Limb (tissue), 2 donors: ENCODE measurements around the gene UTF1.

ENCODE experiments used
- DNase-seq, 2 donors: peaks; one replicate each; pipeline ENCODE4 v3.0.0-alpha.2; 2016; ENCODE audit errors: extremely low spot score in 2 of 2

The UTF1 gene, protein sequence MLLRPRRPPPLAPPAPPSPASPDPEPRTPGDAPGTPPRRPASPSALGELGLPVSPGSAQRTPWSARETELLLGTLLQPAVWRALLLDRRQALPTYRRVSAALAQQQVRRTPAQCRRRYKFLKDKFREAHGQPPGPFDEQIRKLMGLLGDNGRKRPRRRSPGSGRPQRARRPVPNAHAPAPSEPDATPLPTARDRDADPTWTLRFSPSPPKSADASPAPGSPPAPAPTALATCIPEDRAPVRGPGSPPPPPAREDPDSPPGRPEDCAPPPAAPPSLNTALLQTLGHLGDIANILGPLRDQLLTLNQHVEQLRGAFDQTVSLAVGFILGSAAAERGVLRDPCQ

DNA sequence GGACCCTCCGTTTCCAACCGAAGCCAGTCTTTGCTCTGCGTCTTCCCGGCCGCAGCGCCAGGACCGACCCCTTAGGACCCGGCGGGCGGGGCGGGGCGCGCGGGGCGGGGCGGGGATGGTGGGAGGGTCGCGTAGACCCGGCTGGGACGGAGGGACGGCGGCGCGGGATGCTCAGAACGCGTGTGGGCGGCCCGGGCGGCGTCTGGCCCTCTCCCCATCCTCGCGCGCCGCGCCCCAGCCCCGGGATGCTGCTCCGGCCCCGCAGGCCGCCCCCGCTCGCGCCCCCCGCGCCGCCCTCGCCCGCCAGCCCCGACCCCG, at the start of gene UTF1:
Gene UTF1 (plus strand): TSS at position 174 of the 318 bp plus-strand sequence. CDS start 72 bp downstream, at position 246.
- DNase-seq: no peak

DNA sequence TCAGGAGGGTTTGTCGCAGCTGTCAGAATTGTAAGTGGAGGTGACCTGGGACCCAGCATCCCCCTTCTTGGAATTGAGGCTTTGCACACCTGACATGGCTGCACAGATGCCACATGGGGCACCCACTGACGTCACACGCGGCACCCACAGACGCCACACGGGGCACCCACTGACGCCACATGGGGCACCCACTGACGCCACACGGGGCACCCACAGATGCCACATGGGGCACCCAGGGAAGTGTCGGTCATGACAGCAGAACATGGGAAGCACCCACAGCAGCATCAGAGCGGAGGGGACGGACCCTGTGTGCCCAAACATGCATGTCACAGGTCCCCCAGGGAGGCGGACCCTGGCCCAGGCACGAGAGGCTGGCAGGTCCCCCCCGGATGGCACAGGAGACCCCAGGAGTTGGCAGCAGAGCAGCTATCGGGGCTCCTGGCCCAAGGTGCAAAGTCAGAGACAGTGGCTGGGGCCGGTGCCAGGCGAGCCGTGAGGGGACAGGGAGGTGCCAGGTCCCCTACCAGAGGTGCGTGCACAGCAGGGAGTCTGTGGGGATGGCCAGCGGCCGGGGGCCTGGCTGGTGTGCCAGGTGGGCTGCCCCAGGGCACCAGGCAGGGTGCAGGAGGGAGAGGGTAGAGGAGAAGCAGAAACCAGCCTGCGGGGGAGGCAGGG, 48.9 kb upstream of the UTF1 start:
- DNase-seq: no peak

DNA sequence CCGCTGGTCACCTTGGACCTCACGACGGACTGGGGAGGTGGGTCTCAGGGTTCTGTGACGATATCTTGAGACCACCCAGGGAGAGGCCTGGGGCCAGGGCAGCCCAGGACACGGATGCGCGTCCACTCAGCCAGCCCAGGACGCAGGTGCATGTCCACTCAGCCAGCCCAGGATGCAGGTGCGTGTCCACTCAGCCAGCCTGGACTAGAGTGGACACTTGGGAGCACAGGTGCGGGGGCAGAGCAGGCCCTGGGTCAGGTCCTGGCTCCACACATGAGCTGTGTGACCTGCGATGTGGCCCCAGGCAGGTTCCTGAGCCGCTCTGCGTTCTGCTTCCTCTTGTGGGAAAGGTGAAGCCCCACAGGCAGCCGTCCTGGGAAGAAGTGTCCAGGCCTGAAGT, 47.8 kb upstream of the UTF1 start:
- DNase-seq: no peak

DNA sequence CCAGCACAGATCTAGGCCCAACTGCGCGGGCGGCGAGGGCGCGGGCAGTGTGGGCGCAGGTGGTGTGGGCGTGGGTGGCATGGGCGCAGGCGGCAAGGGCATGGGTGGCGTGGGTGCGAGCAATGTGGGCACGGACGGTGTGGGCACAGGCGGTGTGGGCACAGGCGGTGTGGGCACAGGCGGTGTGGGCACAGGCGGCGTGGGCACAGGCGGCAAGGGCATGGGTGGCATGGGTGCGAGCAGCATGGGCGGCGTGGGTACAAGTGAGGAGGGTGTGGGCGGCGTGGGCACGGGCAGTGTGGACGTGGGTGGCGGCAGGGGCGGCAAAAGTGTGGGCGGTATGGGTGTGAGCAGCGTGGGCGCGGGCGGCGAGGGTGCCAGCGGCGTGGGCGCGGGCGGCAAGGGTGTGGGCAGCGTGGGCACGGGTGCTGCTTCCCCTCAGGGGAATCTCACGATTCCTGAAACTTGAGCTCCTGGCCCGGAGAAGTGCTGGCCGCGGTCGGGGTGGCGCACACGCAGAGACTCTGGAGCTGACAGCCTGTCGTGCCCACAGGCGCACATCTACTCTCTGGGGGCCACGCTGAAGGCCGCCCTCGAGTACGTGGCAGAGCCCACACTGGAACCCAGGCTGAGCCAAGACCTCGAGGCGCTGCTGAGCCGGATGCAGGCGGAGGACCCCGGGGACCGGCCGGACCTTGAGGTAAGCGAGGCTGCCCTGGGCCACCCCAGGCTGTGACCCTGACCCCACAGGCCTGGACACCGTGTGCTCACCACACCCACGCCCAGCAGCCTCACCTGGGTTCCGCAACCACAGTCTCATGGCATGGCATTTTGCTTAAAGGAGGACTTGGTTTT, 47.0 kb upstream of the UTF1 start:
- DNase-seq: no peak

DNA sequence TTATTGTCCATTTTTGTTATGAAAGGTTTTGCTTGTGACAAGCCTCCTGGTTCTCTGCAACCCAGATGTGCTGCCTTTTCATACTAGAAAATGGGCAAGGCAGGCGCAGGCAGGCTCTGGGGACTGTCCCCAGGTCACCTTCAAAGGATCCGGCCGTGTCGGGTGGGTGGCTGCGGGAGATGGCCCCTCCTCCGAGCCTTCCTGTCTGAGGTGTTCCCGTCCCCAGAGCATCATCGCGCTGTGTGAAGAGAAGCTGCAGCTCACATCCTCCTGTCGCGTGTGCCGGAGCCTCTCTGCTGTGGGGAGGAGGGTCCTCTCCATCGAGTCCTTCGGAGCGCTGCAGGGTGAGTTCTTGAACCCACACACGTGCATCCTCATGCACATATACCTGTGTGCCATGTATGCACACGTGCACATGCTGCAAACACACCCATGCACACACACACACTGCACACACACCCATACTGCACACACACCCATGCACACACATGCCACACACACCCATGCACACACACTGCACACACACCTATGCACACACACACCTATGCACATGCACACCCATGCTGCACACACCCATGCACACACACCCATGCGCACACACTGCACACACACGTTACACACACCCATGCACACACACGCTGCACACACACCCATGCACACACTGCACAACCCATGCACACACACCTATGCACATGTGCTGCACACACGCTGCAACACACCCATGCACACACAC, 46.2 kb upstream of the UTF1 start:
- no peak for DNase-seq

DNA sequence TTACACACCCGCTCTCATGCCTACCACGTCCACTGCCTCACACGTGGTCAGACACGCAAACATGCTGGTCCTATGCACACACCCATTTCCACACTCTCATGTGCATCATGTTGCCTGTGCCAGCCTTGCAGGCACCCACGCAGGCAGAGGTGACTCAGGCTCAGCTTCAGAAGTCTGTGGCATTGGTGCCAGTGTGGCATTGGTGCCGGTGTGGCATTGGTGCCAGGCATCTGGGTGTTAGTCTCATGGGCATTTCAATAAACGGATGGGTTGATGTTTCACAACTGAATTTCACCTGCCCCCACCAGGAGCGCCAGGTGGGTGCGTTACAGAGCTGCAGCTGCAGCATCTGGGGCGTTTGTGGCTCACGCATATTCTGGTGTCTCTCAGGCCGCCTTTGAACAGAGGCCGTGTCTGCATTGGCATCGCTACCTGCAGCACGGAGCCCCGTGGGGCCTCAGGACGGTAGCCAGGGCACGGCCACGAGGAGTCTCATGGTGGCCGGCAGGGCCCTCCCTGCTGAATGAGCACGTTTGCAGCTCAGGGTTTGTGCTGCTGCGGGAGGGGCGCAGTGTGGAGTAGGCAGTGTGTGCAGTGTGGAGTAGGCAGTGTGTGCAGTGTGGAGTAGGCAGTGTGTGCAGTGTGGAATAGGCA, 45.3 kb upstream of the UTF1 start:
- no peak for DNase-seq

DNA sequence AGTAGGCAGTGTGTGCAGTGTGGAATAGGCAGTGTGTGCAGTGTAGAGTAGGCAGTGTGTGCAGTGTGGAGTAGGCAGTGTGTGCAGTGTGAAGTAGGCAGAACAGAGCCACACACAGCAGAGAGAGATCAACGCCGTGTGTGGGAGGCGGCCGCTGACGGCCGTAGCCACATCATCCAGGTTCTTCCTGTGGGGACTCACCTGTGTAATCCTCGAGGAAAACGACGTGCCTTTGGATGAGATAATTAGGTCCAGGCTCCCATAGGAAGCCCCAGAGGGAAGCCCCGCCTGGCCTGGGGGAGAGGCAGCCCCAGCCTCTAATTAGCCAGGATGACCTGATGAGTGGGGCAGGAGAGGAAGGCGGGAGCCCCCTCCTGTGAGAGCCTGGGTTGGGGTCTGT, 44.6 kb upstream of the UTF1 start:
- no peak for DNase-seq

DNA sequence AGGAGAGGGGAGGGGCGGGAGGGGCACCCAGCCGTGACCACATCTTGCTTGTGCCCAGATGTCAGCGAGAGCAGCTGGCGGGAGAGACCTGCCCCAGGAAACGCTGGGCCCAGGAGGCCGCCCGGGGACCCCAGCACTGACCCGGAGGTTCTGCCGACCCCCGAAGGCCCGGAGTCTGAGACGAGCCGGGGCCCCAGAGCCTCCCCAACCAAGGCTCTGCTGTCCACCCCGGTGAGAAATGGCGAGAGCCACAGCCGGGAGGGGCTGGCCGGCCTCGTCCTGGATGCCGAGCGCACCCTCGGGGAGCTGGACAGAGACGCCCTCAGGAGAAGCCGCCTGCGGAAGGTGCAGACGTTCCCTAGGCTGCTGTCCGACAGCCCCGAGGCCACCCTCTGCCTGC, 44.1 kb upstream of the UTF1 start:
- DNase-seq: peak in 1 of 2 donors; percentile 29

DNA sequence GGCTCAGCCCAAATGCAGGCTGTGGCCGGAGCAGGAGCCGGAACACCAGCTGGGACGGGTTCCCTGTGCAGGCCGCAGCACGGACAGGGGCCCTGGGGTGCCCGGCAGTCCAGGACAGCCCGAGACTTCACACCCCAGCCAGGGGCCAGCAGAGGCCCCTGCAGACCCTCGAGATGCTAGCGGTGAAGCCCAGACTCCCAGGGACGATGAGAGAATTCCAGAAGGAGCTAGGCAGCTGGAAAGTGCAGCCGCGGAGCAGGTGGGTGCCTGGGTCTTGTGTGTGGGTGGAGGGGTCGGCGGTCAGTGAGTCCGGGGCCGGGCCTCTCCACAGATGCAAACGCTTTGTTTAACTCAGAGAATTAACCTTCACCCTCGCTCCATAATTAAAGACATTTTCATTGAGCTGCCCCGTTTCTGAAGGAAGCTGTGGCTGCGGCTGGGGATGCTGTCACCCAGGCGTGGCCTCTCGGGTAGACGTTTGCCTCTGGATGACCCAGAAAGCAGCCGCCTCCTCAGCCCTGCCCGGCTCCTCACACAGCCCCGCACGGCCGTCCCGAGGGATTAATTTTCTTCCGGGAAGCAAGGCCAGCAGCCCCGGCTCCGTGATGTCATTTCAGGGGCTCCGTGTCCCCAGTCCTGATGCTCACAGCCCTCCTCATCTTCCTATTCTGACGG, 43.5 kb upstream of the UTF1 start:
- no peak for DNase-seq

DNA sequence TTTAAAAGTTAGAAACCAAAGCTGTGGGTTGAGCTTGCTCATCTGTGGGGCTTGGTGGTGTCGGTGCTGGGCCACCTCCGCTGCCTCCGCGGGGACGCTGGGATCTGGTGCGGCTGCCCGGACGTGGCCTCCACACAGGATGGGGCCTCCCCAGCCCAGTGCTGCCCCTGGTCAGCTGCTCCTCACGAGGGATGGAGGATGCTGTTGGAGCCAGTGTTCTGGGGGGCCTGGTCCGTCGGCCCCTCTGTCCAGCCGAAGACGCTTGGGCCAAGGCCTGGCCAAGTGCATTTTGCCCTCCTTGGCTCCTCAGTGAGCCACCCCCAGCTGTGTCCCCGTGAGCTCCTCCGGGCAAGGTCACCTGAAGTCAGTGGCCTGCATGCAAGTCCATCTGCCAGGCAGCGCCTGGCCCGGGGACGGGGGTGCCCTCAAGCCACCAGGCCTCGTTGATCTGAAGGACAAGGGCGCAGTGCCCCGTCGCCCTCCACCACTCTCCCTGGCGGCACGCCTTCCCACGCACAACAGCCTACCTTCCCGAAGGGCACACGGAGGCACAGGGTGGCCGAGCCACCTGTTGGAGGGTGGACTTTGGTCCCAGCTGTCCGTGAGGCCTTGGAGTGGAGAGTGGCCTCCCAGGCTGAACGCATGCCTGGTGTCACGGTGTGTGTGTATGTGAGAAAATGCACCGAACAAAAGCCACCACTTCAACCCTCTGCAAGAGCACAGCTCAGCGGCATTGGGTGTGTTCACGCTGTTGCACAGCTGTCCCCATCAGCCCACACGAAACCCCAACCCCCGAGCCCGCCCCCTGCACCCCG, 42.7 kb upstream of the UTF1 start:
- no peak for DNase-seq

DNA sequence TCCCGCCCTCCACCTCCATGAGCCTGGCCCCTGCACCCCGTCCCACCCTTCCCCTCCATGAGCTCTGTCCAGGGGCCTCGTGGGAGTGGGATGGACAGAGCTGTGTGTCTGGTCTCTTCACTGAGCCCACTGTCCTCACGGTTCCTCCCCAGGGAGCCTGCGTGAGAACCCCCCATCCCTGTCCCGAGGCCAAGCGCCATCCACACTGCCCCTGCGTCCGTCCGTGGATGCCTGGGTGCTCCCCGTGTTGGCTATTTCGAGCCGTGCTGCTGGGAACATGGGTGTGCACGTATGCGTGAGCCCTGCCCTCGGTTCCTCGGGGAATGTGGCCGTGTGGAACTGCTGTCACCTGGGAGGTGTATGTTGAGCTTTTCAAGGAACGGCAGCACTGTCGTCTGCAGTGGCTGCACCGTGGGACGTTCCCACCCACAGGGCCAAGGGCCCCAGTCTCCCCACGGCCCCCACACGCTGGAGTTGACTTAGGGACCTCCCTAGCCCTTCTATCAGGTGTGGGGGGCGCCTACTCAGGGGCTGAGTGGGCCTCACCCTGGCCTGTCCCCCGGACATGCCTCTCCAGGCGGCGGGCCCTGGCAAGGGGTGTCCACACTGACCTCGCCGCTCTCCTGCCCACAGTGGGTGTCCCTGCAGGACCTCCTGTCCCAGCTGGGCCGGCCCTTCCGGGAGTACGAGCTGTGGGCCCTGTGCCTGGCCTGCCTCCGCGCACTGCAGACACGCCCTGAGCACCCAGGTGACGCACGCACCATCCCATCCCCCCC, 41.9 kb upstream of the UTF1 start:
- no peak for DNase-seq

DNA sequence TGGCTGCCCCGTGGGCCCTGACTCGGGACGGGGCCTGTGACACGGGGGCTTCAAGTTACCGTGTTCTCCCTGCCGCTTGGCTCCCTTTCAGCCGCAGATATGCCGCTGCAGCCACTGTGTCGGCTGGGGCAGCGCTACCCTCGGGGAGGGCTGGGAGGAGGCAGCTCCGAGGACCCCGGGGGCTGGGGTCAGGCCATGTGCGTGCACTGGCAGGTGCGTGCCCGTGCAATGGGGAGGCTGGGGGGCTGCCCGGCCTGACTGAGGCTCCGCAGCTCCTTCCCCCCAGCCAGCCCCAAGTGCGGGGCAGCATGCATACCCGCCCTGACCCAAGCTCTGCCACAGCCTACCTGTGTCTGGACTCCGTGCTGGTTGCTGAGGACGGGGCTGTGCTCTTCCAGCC, 40.8 kb upstream of the UTF1 start:
- DNase-seq: no peak

DNA sequence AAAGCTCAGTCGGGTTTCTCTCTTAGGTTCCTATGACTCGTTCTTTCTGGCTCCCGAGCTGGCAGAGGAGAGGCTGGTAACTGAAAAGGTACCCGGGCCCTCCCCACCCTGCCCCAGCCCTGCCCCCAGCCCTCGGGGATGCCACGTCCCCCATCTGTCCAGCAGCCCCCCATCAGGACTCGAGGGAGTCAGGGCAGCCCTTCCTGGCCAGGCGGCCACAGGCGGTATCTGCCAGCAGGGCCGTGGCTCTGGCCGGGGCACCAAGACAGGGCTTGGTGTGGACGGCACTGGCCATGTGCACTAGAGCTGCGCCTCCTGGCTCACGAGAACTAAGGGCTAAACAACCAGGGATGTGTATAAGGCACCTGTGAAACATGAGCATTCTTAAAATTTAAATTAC, 40.3 kb upstream of the UTF1 start:
- no peak for DNase-seq

DNA sequence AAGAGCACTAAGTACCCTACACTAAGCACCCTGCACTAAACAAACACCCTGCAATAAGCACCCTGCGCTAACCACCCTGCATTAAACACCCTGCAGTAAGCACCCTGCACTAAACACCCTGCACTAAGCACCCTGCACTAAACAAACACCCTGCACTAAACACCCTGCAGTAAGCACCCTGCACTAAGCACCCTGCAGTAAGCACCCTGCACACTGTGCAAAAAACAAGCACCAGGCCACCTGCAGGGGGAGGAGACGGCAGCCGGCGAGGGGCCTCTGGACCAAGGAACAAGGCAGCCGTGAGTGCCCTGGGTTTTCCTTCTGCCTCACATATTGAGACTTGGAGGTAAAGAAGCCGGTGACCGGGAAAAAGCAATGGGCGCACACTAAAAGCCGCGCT, 39.8 kb upstream of the UTF1 start:
- DNase-seq: no peak

DNA sequence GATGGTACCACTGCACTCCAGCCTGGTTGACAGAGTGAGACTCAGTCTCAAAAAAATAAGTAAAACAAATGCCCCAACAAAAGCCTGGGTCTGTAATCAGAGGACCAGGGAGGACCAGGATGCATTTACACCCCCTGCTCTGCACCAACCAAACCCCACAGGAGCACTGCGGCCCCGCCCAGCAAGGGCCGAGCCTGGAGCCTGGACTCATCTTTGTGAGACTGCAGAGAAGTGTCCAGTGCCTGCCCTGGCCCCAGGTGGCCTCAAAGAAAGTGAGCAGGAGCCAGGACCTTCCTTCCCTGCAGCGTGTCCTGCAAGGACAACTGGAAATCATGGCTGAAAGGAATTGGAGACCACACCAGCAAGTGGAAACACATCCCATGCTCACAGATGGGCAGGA, 38.4 kb upstream of the UTF1 start:
- no peak for DNase-seq

DNA sequence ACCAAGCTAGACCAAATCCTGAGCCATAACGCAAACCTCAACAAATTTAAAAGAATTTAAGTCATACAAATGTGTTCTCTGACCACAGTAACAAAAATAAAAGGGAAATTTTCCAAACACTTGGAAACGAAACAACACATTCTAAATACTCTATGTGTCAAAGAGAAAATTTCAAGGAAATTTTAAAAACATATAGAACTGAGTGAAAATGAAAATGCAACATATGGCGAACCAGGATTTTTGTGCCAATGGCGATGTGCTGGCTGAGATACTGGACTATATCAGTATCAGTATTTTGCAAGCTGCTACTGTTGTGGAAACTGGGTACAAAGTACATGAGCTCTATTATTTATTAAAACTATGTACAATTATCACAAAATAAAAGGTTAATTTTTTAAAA, 35.9 kb upstream of the UTF1 start:
- no peak for DNase-seq

DNA sequence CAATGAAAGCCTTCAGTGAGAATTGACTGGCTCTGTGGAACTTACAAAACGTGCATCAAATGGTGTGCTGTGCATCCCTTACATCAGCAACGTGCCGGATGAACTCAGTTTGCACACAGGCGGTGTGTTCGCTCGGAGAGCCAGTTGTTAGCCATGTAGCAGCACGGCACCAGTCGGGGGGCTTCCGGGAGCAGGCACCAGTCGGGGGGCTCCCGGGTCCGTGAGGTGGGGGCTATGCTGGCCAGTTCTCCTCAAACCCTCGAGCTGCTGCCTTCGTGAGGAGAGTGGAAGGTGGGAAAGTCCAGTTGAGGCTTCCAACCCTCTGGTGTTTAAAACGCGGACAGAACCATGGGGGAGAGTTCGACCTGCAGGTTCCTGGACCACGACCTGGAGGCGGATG, 34.9 kb upstream of the UTF1 start:
- no peak for DNase-seq

DNA sequence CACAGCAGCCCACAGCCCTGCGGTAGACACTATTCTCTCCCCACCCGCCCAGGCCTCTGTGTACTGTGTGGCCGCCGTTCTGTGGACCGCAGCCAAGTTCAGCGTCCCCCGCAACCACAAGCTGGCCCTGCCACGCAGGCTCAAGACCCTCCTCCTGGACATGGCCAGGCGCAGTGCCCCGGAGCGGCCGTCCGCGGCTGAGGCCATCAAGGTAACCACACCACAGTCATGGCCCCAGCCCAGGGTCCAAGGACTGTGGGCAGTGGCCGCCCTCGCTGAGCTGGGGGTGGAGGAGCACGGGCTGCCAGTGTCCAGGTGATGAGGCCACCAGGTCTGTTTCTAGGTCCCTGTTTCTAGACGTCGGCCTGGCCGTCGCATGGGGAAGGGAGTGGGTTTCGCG, 34.4 kb upstream of the UTF1 start:
- DNase-seq: no peak
